Muscle of leg (tissue), 11 donors: Measurements from ENCODE around the gene KIRREL2. TPM values are rescaled to one million over a fixed set of nuclear protein-coding genes. Genes with fewer than 3 reads are reported as not detected.

Experiments used
- DNase-seq: peaks from one replicate; pipeline ENCODE4 v3.0.0; 2013
- H3K27ac ChIP-seq: one replicate; pipeline ENCODE4 v1.5.1; 2013; ENCODE audit warnings: mild to moderate bottlenecking, low read length, control low read depth
- H3K27me3 ChIP-seq: one replicate; pipeline ENCODE4 v1.6.1; 2013; ENCODE audit warnings: low read length; ENCODE audit not compliant: control insufficient read depth, insufficient read depth
- H3K36me3 ChIP-seq: one replicate; pipeline ENCODE4 v1.6.1; 2013; ENCODE audit warnings: low read length; ENCODE audit not compliant: control insufficient read depth, insufficient read depth
- H3K4me1 ChIP-seq: one replicate; pipeline ENCODE4 v1.6.1; 2013; ENCODE audit warnings: low read length; ENCODE audit not compliant: control insufficient read depth, insufficient read depth
- H3K4me3 ChIP-seq: one replicate; pipeline ENCODE4 v1.5.1; 2013; ENCODE audit warnings: low read length, control low read depth
- H3K9me3 ChIP-seq: replicated peaks from 2 replicates; pipeline ENCODE4 v1.6.1; 2013; ENCODE audit warnings: low read depth, low read length; ENCODE audit not compliant: control insufficient read depth
- WGBS: methylation state at CpG from one replicate; pipeline ENCODE4 v1.1.5; 2013; ENCODE audit warnings: missing lambda C conversion rate; ENCODE audit not compliant: insufficient coverage; 5-methylcytosine and 5-hydroxymethylcytosine counted together
- polyA plus RNA-seq, 8 donors: library from polyadenylated mRNA; unstranded; fragments of 120-200 nt; gene quantifications; one replicate each; pipeline versions ENCODE4 v1.2.1 to v1.2.3, GENCODE V29; 2013; ENCODE audit warnings: inconsistent platforms in 1 of 8, low replicate concordance in 1 of 8; ENCODE audit not compliant: insufficient read length in 8 of 8, insufficient read depth in 1 of 8
- total RNA-seq: library from RNA; stranded (reverse); fragments of 120-200 nt; gene quantifications from one replicate; pipeline ENCODE4 v1.2.4, GENCODE V29; 2013

Gene KIRREL2
- total and polyA plus RNA-seq, 9 donors = 0.28 to 1.0 (median 0.48) TPM

DNA sequence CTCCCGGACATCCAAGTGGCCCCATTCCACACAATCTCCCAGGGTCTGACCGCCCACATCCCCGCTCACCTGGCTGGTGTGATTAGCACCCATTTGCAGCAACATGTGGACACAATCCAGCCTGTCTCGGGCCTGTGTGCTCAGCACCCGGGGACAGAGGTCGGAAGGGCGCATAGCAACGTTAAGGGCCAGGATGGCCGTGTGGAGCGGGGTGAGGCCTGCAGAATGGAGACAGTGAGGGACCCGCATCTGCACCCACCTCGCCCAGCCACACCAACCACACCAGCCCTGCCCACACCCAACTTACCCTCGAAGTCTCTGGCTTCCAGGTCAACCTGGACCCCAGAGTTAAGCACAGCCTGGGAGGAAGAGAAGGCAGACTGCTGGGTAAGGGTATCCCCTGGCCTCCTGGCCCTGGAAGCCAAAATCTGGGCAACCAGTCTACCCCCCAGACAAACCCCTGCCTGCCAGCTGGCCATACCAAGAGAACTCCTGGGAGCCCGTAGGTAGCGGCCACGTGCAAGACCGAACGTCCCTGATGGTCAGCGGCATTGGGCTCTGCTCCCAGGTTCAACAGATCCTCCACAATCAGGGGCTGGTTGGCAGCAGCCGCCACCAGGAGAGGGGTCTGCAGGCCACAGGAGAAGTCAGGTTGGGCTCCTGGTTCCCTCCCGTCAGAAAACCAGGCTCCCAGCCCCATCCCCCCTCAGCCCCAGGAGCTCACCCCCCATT is 39.4 kb downstream of the KIRREL2 start:
- WGBS = 88% methylated on average over 10 of the region's 21 CpGs
- H3K27ac ChIP-seq = no peak overlapping the region
- DNase-seq = no peak
- H3K9me3 ChIP-seq = no peaks in the 10 kb centered on the region
- H3K27me3 ChIP-seq = peaks cover 7% of the 10 kb centered on the region
- H3K36me3 ChIP-seq = peaks cover 12% of the 10 kb centered on the region
- peaks cover 14% of the 10 kb centered on the region for H3K4me1 ChIP-seq
- no peak overlapping the region for H3K4me3 ChIP-seq

DNA sequence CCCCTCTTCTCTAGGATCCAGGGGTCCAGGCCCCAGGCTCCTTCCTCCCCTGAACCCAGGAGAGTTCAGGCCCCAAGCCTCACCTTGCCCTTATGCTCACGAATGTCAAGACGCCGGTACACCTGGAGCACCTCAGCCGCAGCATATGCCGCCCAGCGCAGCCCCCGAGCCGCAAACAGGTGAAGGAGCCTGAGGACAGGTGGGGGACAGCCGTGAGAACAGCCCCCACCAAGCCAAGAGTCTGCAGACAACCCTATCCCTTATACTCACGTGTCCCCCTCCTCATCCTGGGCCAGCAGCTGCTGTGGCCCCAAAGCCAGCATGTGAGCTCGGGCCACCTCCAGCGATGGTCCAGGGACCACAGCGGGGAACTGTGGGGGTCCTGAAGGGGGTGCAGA is 39.9 kb downstream of the KIRREL2 start:
- Histone ChIP-seq H3K27me3 (peaks cover 7% of the 10 kb centered on the region), H3K4me3 (no peak overlapping the region), H3K4me1 (peaks cover 14% of the 10 kb centered on the region), H3K36me3 (peaks cover 12% of the 10 kb centered on the region), H3K9me3 (no peaks in the 10 kb centered on the region), H3K27ac (no peak overlapping the region)
- DNase-seq = no peak
- 93% methylated on average over 9 of the region's 13 CpGs for WGBS

DNA sequence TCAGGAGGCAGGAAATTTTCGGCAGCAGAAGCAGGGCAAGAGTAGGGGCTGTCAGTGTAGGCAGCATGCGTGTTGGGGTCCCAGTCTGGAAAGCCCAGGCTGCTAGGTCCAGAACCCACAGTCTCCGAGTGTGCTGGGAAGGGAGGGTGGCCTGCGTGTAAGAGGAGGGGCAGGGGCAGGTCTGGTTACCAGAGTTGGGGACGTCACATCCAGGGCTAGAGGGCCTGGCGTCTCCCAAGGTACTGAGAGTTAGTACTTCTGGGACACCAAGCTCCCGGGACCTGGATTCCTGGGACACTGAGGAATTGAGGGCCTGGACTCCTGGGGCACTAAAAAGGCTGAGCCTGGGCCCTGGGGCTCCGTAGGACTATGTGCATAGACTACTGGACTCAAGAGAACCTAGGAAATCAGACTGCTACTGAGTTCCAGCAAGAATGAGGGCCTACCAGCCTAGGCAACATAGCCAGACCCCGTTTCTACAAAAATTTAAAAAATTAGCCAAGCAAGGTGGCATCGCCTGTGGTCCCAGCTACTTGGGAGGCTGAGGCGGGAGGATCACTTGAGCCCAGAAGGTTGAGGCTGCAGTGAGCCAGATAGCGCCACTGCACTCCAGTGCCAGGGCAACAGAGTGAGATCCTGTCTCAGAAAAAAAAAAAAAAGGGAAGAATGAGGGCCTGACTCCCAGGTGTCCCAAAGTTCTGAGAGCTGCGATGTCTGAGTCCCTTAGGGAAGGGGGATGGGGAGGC is 41.2 kb downstream of the KIRREL2 start:
- H3K36me3 ChIP-seq = peaks cover 12% of the 10 kb centered on the region
- no peak overlapping the region for H3K27ac ChIP-seq
- DNase-seq = no peak

DNA sequence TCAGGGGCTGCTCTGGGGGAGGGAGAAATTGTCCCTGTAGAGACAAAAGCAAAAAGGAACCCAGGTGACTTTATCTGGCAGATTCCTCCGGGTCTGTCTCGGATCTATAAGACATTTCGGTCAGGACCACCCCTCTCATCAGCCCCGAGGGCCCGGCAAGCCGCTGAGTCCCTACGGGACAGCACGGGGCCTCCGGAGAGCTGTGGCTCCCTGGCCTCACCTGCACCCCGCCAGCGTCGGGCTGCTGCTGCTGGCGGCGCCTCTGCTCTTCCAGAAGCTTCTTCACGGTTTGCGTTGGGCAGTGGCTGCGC is 41.7 kb downstream of the KIRREL2 start:
- WGBS = 3% methylated on average over 9 of the region's 17 CpGs
- peaks cover 14% of the 10 kb centered on the region for H3K4me1 ChIP-seq
- H3K27me3 ChIP-seq = peaks cover 19% of the 10 kb centered on the region
- no peaks in the 10 kb centered on the region for H3K9me3 ChIP-seq
- no peak for DNase-seq
- H3K4me3 ChIP-seq = peak overlapping the region; percentile 64
- H3K36me3 ChIP-seq = peaks cover 12% of the 10 kb centered on the region
- peak overlapping the region; percentile 87 for H3K27ac ChIP-seq

More for the DNA sequence above, 41.2 kb downstream of the KIRREL2 start:
- H3K4me1 ChIP-seq = peaks cover 14% of the 10 kb centered on the region
- peak overlapping the region; percentile 64 for H3K4me3 ChIP-seq
- WGBS = 91% methylated on average over 12 of the region's 13 CpGs
- H3K9me3 ChIP-seq = no peaks in the 10 kb centered on the region
- peaks cover 13% of the 10 kb centered on the region for H3K27me3 ChIP-seq

DNA sequence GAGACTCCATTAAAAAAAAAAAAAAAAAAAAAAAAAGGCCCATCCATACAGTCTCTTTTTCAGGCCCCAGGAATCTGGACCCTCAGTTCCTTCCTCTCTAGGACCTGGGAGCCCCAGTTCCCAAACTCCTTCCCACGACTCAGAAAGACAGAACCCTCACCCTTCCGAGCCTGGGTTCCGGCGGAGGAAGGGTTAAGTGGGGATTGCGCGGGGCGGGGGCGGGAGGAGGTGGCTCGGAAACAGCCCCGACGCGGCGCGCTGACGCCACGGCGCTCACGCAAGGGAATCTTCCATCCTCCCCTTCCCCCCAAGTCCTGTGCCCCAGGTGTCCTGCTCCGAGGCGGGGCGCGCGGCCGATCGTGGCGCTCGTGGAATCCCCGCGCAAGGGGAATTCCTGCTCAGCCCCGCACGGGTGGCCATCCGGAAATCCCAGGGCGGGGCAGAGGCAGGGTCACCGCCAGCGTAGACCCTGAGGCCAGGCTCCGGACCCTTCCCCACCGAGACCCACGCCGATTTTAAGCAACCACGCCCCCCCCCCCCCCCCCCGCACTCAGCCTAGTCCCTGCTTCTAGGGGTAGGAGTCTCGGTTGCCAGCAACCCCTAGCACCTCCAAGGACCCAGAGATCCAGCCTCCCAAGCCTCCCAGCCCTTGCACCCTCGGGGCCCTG is 43.0 kb downstream of the KIRREL2 start:
- 0% methylated on average over 16 of the region's 43 CpGs for WGBS
- peak overlapping the region; percentile 64 for H3K4me3 ChIP-seq
- no peaks in the 10 kb centered on the region for H3K9me3 ChIP-seq
- peaks cover 27% of the 10 kb centered on the region for H3K27me3 ChIP-seq
- DNase-seq = peak; percentile 93
- peaks cover 14% of the 10 kb centered on the region for H3K4me1 ChIP-seq
- peak overlapping the region; percentile 87 for H3K27ac ChIP-seq
- peaks cover 12% of the 10 kb centered on the region for H3K36me3 ChIP-seq

DNA sequence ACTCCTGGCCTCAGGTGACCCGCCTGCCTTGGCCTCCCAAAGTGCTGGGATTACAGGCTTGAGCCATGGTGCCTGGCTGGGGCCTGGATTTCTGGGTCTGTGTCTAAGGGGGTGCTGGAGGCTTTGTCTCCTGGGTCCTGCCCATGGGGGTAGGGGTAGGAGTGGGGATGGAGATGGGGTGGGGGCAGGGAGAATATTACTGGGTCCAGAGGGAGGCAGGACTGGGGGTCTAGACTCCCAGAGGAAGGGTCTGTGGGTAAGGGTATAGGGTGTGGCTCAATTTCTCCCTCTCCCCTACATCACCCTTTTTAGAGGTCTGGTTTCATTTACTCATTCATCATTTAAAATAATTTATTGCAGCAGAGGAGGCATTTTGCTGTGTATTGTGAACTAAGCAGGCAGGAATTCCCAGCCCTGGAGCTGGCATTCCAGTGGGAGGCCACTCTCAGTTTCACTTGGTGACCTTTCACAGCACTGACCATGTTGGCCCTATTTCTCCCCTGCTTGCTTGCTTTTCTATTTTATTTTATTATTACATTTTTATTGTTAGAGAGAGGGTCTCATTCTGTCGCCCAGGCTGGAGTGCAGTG is 44.4 kb downstream of the KIRREL2 start:
- no peak for DNase-seq
- Histone ChIP-seq H3K27me3 (peaks cover 27% of the 10 kb centered on the region), H3K4me1 (peaks cover 14% of the 10 kb centered on the region), H3K27ac (no peak overlapping the region), H3K36me3 (peaks cover 6% of the 10 kb centered on the region), H3K4me3 (no peak overlapping the region), H3K9me3 (no peaks in the 10 kb centered on the region)
- WGBS = 40% methylated on average over 1 of the region's 2 CpGs

DNA sequence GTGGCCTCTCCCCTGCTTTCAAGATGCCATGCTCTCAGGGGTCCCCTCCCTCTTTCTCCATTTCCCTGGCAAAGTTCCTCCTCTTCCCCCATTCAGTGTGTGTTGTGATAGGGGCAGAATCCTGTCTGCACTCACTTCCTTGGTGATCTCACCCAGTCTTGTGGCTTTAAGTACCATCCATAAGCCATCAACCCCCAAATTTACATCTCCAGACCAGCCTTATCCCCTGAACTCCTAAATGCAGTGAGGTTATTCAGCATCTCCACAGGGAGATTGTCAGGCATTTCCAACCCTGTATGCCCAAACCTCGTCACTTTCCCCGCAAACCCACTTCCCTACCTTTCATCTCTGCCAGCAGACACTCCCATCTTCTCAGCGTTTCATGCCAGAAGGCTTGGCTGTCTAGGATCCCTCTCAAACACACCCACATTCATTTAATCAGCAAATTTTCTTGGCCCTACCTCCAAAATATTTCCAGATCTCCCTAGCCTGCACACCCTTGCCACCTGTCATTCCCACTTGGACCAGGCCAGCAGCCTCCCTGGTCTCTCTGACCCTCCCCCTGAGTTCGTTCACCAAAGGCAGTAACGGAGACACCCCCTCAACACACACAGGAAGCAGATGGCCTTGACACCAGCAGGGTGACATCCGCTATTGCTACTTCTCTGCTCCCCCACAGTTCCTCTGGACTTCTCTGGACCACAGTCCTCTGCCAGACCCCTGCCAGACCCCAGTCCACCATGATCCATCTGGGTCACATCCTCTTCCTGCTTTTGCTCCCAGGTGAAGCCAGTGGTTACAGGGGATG is 45.3 kb downstream of the KIRREL2 start, which contains the start of gene HCST:
TSS of gene HCST (plus strand) at position 676 of the 808 bp plus-strand sequence. CDS start at position 741, 65 bp downstream.
- DNase-seq = peak; percentile 52
- 24% methylated on average over 6 of the region's 6 CpGs for WGBS
- H3K9me3 ChIP-seq = no peaks in the 10 kb centered on the region
- H3K27me3 ChIP-seq = peaks cover 27% of the 10 kb centered on the region
- peaks cover 4% of the 10 kb centered on the region for H3K36me3 ChIP-seq
- peaks cover 14% of the 10 kb centered on the region for H3K4me1 ChIP-seq
- H3K27ac ChIP-seq = peak within 1 kb of the TSS; percentile 71
- H3K4me3 ChIP-seq = peak within 1 kb of the TSS; percentile 24

DNA sequence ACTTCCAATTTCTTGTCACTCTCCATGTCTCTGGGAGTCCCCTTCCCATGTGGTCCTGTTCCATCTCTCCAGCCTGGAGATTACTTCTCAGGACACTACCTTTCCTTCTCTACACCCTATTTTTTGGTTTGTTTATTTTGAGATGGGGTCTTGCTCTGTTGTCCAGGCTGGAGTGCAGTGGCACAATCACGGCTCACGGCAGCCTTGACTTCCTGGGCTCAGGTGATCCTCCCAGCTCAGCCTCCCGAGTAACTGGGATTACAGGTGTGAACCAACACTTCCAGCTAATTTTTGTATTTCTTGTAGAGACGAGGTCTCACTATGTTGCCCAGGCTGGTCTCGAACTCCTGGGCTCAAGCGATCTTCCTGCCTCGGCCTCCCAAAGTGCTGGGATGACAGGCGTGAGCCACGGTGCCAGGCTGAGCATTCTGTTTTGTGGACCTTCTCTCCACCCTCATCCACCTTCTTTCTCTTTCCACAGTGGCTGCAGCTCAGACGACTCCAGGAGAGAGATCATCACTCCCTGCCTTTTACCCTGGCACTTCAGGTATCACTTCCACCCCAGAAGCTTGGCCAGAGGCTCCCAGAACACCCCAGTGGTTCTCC is 46.3 kb downstream of the KIRREL2 start:
- Histone ChIP-seq H3K4me1 (peaks cover 14% of the 10 kb centered on the region), H3K36me3 (peaks cover under 1% of the 10 kb centered on the region), H3K9me3 (no peaks in the 10 kb centered on the region), H3K27me3 (peaks cover 27% of the 10 kb centered on the region), H3K4me3 (peak overlapping the region; percentile 24), H3K27ac (peak overlapping the region; percentile 71)
- 73% methylated on average over 10 of the region's 10 CpGs for WGBS
- no peak for DNase-seq

DNA sequence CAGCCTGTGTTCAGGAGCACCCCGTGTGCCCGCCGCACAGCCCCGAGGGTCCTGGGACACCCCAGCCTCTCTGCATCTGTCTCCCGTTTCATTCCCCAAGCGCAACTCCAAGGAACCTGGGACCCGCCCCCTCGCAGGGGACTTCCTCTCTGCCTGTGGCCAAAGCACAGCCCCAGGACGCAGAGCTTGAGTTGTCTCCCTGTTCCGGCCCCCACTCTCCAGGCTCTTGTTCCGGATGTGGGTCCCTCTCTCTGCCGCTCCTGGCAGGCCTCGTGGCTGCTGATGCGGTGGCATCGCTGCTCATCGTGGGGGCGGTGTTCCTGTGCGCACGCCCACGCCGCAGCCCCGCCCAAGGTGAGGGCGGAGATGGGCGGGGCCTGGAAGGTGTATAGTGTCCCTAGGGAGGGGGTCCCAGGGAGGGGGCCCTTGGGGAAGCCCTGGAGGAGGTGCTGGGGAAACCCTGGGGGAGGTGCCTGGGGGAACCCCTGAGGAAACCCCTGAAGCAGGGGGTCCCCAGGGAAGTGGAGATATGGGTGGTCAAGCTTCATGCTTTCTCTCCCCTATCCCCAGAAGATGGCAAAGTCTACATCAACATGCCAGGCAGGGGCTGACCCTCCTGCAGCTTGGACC is 47.0 kb downstream of the KIRREL2 start:
- Histone ChIP-seq H3K9me3 (no peaks in the 10 kb centered on the region), H3K4me1 (peaks cover 9% of the 10 kb centered on the region), H3K27me3 (peaks cover 27% of the 10 kb centered on the region), H3K4me3 (peak overlapping the region; percentile 2), H3K36me3 (no peaks in the 10 kb centered on the region), H3K27ac (peak overlapping the region; percentile 71)
- WGBS = 1% methylated on average over 23 of the region's 24 CpGs
- peak; percentile 80 for DNase-seq
